ENCODE results near the gene DRD4. TPM values are rescaled to one million over a fixed set of nuclear protein-coding genes. Genes with fewer than 3 reads are reported as not detected.

The DRD4 gene
- total RNA-seq, 2 experiments from 2014 or later: 0.21 to 0.30 TPM

- POLR2A ChIA-PET: no interaction called here
- no peak overlapping the region for H3K27ac Mint-ChIP-seq
- H3K36me3 Mint-ChIP-seq (ENCODE audit: low read depth): peaks cover 12% of the 10 kb centered on the region
Measured at GRCh38 chr11:618856-619627, 18.0 kb upstream of the DRD4 start.

GRCh38 chr11:619628-620050 lies 17.4 kb upstream of the DRD4 start:
- Mint-ChIP-seq H3K9me3 (no peaks in the 10 kb centered on the region), H3K27me3 (no peaks in the 10 kb centered on the region), H3K4me1 (peaks cover 12% of the 10 kb centered on the region), H3K27ac (no peak overlapping the region), H3K36me3 (ENCODE audit: low read depth) (peaks cover 6% of the 10 kb centered on the region), H3K4me3 (no peak overlapping the region)
- POLR2A ChIA-PET: no interaction called here
- no peak for DNase-seq
- CTCF ChIA-PET: no interaction called here

More at GRCh38 chr11:618856-619627, 18.0 kb upstream of the DRD4 start:
- Mint-ChIP-seq H3K27me3 (no peaks in the 10 kb centered on the region), H3K4me3 (no peak overlapping the region), H3K4me1 (peaks cover 16% of the 10 kb centered on the region), H3K9me3 (no peaks in the 10 kb centered on the region)
- DNase-seq: no peak
- CTCF ChIA-PET: no interaction called here

- ChIA-PET CTCF (no interaction called here), POLR2A (no interaction called here)
- Mint-ChIP-seq H3K27me3 (no peaks in the 10 kb centered on the region), H3K4me1 (peaks cover 12% of the 10 kb centered on the region), H3K4me3 (no peak overlapping the region), H3K27ac (no peak overlapping the region), H3K36me3 (ENCODE audit: low read depth) (peaks cover 3% of the 10 kb centered on the region), H3K9me3 (no peaks in the 10 kb centered on the region)
- DNase-seq: no peak
Measured at GRCh38 chr11:620201-620600, 16.9 kb upstream of the DRD4 start.

- CTCF ChIA-PET: no interaction called here
- Mint-ChIP-seq H3K36me3 (ENCODE audit: low read depth) (no peaks in the 10 kb centered on the region), H3K4me1 (peaks cover 8% of the 10 kb centered on the region), H3K27ac (no peak overlapping the region), H3K4me3 (no peak overlapping the region), H3K9me3 (no peaks in the 10 kb centered on the region), H3K27me3 (peaks cover 2% of the 10 kb centered on the region)
- POLR2A ChIA-PET: interaction anchor here (0.8 kb wide), 1 partner anchor 8 kb away, joined by 7 read pairs; no protein-coding TSS in a partner anchor
- no peak for DNase-seq
Measured at GRCh38 chr11:620935-621814, 15.9 kb upstream of the DRD4 start.

- H3K9me3 Mint-ChIP-seq: no peaks in the 10 kb centered on the region
- CTCF ChIA-PET: no interaction called here
- H3K4me3 Mint-ChIP-seq: no peak overlapping the region
- POLR2A ChIA-PET: no interaction called here
- H3K27ac Mint-ChIP-seq: no peak overlapping the region
- peaks cover 1% of the 10 kb centered on the region for H3K4me1 Mint-ChIP-seq
- no peak for DNase-seq
- no peaks in the 10 kb centered on the region for H3K36me3 Mint-ChIP-seq (ENCODE audit: low read depth)
- peaks cover 7% of the 10 kb centered on the region for H3K27me3 Mint-ChIP-seq
Measured at GRCh38 chr11:621838-622237, 15.2 kb upstream of the DRD4 start.

GRCh38 chr11:623349-623869 lies 13.7 kb upstream of the DRD4 start:
- Mint-ChIP-seq H3K4me3 (no peak overlapping the region), H3K4me1 (peaks cover 8% of the 10 kb centered on the region), H3K36me3 (ENCODE audit: low read depth) (no peaks in the 10 kb centered on the region), H3K9me3 (no peaks in the 10 kb centered on the region), H3K27ac (no peak overlapping the region), H3K27me3 (peaks cover 17% of the 10 kb centered on the region)
- DNase-seq: no peak
- POLR2A ChIA-PET: no interaction called here
- CTCF ChIA-PET: interaction anchor here (1.9 kb wide), 1 partner anchor 73 kb away, joined by 8 read pairs; no protein-coding TSS in a partner anchor

- H3K27ac Mint-ChIP-seq: no peak overlapping the region
- no peak overlapping the region for H3K4me3 Mint-ChIP-seq
- peaks cover 22% of the 10 kb centered on the region for H3K27me3 Mint-ChIP-seq
- ChIA-PET CTCF (interaction anchor here (1.9 kb wide), 1 partner anchor 72 kb away, joined by 8 read pairs; no protein-coding TSS in a partner anchor), POLR2A (no interaction called here)
- H3K36me3 Mint-ChIP-seq (ENCODE audit: low read depth): no peaks in the 10 kb centered on the region
- no peak for DNase-seq
- no peaks in the 10 kb centered on the region for H3K9me3 Mint-ChIP-seq
- H3K4me1 Mint-ChIP-seq: peaks cover 15% of the 10 kb centered on the region
Measured at GRCh38 chr11:623999-624704, 12.9 kb upstream of the DRD4 start.

- ChIA-PET POLR2A (no interaction called here), CTCF (interaction anchor here (0.8 to 1.9 kb wide), 2 partner anchors 9 to 71 kb away, joined by 3 to 8 read pairs; partner anchors contain the start of gene IRF7)
- H3K9me3 Mint-ChIP-seq: no peaks in the 10 kb centered on the region
- no peak within 1 kb of the TSS for H3K27ac Mint-ChIP-seq
- H3K27me3 Mint-ChIP-seq: peaks cover 25% of the 10 kb centered on the region
- peaks cover 2% of the 10 kb centered on the region for H3K36me3 Mint-ChIP-seq (ENCODE audit: low read depth)
- DNase-seq: no peak
- no peak within 1 kb of the TSS for H3K4me3 Mint-ChIP-seq
- peaks cover 21% of the 10 kb centered on the region for H3K4me1 Mint-ChIP-seq
Measured at GRCh38 chr11:624705-625635, 12.1 kb upstream of the DRD4 start, which contains the start of gene CDHR5. CDHR5 (minus strand) TSS chr11:624955; CDS start chr11:624902, 53 bp downstream.

GRCh38 chr11:625636-626268 lies 11.3 kb upstream of the DRD4 start:
- no peak for DNase-seq
- H3K4me1 Mint-ChIP-seq: peaks cover 21% of the 10 kb centered on the region
- peaks cover 25% of the 10 kb centered on the region for H3K27me3 Mint-ChIP-seq
- H3K9me3 Mint-ChIP-seq: no peaks in the 10 kb centered on the region
- H3K27ac Mint-ChIP-seq: no peak overlapping the region
- peaks cover 2% of the 10 kb centered on the region for H3K36me3 Mint-ChIP-seq (ENCODE audit: low read depth)
- ChIA-PET POLR2A (no interaction called here), CTCF (interaction anchor here (0.6 to 0.8 kb wide), 2 partner anchors 10 to 68 kb away, joined by 3 read pairs; partner anchors contain the start of gene IRF7)
- no peak overlapping the region for H3K4me3 Mint-ChIP-seq

GRCh38 chr11:626475-627307 lies 10.4 kb upstream of the DRD4 start, which contains the start of gene SCT:
SCT (minus strand) TSS chr11:627181; CDS start chr11:627143, 38 bp downstream.
- Mint-ChIP-seq H3K27me3 (peaks cover 25% of the 10 kb centered on the region), H3K4me3 (no peak within 1 kb of the TSS), H3K9me3 (no peaks in the 10 kb centered on the region), H3K4me1 (peaks cover 21% of the 10 kb centered on the region), H3K36me3 (ENCODE audit: low read depth) (peaks cover 2% of the 10 kb centered on the region), H3K27ac (no peak within 1 kb of the TSS)
- ChIA-PET POLR2A (no interaction called here), CTCF (interaction anchor here (0.6 kb wide), 1 partner anchor 67 kb away, joined by 3 read pairs; no protein-coding TSS in a partner anchor)
- no peak for DNase-seq

GRCh38 chr11:627308-627576 lies 9.8 kb upstream of the DRD4 start:
- Mint-ChIP-seq H3K27ac (no peak overlapping the region), H3K27me3 (peaks cover 25% of the 10 kb centered on the region), H3K36me3 (ENCODE audit: low read depth) (peaks cover 2% of the 10 kb centered on the region), H3K4me3 (no peak overlapping the region), H3K4me1 (peaks cover 21% of the 10 kb centered on the region), H3K9me3 (no peaks in the 10 kb centered on the region)
- POLR2A ChIA-PET: no interaction called here
- no peak for DNase-seq
- CTCF ChIA-PET: no interaction called here

Data from activated CD4-positive, alpha-beta T cell treated with anti-CD3 and anti-CD28 coated beads, Interleukin-2, amount 10 ng/mL, durations not matched to agents 7 days and 5 days (primary cell).